PC-3 (cell line): ENCODE results near the gene WDR33.

Experiments used
- CTCF ChIP-seq: fragments of 300-600 bp; sonication (generic); conservative IDR thresholded peaks from 2 replicates; pipeline ENCODE4 v1.5.1; 2017; ENCODE audit warnings: antibody characterized with exemption, low read depth, mild to moderate bottlenecking, low read length
- EZH2phosphoT487 ChIP-seq: fragments of 300-600 bp; sonication (generic); IDR thresholded peaks from 2 replicates; pipeline ENCODE4 v1.6.1; 2018; ENCODE audit warnings: mild to moderate bottlenecking, antibody characterized with exemption, low read length, borderline replicate concordance

GRCh38 chr2:127818241-127818640 lies 7.3 kb upstream of the WDR33 start:
- TF ChIP-seq CTCF = no peak
- TF ChIP-seq EZH2phosphoT487 = no peak
